SKM-1 treated with dmso at 0.1 percent for 144 hours (cell line): ENCODE results near the gene IGF2BP3.
"Not testable (repeated sequence)": the region's sequence is repeated elsewhere in the genome, so short reads cannot be mapped to it uniquely, and the experiment has no call there.

ENCODE experiments used
- DNase-seq: peaks from one replicate; lab custom pipeline; 2025; ENCODE audit not compliant: unreplicated experiment; lab: John Stamatoyannopoulos, UW

Gene IGF2BP3

DNA sequence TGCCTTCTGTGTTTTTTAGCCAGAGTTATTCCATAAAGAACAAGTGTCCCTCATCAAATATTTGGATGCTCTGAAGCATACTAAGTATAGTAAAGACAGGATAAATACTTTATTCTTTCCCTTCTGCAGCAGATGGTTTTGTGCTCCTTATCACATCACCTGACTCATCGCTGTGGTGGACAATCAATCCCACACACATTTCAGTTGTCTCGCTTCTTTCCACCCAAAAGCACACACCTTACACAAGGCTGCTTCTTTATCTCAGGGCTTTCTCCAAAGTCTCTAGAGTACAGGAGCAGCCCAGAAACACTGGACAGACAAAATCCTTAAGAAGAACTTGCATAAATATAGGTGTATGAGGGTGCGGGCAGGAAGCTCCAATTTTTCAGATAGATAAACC, 43.4 kb downstream of the IGF2BP3 start:
- no peak for DNase-seq

DNA sequence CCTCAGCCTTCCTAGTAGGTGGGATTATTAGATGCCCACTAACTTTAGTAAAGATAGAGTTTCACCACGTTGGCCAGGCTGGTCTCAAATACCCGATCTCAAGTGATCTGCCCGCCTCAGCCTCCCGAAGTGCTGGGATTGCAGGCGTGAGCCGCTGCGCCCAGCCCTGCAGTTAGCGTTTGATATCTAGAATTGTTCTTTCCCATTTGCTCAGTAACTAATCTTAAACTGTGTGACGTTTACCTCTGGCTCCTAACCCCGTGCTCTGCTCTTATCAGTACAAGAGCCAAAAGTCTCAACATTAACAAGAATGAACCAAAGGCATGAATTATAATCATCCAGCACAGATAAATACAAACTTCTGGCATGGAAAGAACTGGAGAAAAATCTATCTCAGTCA, 47.4 kb downstream of the IGF2BP3 start:
- DNase-seq: no peak

DNA sequence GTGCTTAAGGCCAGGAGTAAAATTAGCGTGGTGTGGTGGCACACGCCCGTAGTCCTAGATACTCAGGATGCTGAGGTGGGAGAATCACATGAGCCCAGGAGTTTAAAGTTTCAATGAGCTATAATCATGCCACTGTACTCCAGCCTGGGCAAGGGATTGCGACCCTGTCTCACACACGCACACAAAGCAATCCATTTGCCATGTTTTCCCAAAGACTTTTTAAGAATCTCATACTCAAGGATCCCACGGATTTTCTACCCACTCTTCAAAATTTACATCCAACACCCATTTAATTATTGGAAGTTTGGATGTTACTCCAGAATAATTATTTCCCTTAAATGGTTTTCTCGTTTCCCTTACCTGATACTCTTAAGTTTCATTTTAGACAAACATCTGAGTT, 47.9 kb downstream of the IGF2BP3 start:
- DNase-seq: no peak

DNA sequence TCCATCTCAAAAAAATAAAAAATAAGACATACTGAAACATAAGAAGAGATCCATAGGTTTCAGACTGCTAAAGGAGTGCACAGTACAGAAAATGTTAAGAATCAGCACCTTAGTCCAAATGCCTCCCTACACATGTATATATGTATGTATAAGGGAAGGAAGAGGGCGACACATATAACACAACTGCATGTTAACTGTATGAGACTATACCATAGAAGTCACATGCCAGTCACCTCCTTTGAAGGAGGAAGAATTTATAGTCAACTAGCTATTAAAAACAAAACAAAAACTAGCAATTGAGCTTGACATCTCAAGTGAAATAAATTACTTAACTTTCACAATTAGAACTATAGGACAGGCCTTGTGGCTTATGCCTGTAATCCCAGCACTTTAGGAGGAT, 50.4 kb downstream of the IGF2BP3 start:
- no peak for DNase-seq

DNA sequence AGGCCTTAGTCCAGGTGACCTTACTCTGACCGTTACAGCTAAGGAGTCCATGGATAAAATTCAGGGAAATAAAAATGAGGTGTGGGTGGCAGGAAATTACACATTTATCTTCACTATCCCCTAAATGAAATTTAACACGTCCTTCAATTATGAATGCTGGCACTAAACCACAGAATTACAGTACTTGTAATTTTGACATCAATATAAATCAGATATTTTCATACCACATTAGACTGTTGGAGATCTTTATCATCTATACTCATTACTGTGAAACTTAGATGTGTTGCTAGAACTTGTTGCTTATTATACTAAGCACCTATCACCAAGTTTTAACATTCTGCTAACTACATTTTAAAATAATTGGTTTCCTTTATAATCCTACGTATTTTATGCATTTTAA, 51.1 kb downstream of the IGF2BP3 start:
- no peak for DNase-seq

DNA sequence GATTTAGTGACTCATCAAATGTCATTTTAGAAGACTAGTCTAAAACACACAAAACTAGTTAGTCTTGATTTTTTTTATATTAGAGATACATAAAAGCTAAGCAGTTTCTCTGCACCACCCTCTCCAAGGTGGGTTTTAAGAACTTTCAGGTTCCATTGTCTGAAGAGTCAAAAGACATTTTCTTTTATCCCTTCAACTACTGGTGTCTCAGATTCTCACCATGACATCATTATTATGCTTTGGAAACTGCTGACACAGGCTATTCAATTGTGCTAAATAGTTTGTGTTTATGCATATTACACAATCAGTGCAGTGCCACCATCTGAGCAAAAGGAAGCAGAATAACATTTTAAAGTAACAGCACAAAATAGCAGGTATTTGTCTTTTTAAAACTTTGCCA, 52.2 kb downstream of the IGF2BP3 start:
- DNase-seq: no peak

DNA sequence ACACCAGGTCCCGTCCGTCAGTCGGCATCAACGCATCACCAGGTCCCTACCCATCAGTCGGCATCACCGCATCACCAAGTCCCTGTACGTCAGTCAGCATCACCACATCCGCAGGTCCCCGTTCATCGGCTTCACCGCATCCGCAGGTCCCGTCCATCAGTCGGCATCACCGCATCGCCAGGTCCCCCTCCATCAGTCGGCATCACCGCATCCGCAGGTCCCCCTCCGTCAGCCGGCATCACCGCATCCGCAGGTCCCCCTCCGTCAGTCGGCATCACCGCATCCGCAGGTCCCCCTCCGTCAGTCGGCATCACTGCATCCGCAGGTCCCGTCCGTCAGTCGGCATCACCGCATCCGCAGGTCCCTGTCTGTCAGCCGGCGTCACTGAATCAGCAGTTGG, 55.1 kb downstream of the IGF2BP3 start:
- no peak for DNase-seq

DNA sequence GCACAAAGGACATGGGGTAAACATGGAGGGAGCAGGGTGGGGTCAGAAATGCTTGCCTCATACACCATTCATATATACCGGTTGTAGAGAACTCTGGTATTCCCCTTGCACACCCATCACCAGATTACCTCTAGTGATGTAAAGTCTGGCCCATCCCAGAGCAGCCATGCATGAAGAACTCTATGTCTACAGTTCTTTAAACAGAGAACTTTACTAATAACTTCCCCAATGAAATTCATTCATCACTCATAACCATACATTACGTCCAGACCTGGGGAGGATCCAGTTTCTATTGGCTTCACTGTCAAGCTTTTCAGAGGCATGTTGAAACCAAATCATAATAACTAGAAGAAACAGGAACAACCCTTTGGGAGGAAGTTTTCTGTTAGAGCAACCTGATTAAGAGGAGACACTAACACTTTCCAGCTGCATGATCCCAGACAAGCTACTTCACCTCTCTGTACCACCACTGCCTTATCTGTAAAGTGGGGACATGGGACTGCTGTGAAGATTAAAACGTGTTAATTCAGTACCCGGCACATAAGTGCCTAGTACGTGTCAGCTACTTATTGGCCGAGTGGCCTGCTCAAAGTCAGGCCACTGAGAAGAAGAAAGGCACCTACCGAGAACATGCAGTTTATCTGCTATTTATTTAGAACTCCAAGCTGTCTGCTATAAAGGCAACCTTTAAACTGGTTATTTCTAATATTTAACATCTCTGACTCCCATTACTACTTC, 59.7 kb downstream of the IGF2BP3 start:
- DNase-seq: peak; percentile 46

DNA sequence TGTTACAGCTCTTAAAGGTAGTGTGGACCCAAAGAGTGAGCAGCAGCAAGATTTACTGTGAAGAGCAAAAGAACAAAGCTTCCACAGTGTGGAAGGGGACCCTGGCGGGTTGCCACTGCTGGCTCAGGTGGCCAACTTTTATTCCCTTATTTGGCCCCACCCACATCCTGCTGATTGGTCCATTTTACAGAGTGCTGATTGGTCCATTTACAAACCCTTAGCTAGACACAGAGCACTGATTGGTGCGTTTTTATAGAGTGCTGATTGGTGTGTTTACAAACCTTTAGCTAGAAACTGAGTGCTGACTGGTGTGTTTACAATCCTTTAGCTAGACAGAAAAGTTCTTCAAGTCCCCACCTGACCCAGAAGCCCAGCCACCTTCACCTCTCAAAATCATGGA, 63.7 kb downstream of the IGF2BP3 start:
- DNase-seq: not testable (repeated sequence)

DNA sequence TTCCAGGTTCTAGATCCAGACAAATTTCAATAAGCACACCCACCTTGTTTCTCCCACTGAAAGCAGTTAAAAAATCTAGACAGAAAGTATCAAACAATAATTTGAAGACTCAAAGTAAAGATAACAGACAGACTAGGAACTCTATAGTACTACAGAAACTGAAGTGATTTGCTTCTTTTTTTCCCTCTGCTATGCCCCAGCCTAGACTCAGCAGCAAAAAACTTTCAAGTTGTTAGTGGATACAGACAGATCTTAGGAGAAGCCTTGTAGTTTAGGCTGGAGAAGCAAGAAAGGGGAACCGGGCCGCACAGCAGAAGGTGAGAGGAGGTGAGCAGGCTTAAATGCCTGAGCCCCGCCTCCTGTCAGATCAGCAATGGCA, 65.1 kb downstream of the IGF2BP3 start:
- DNase-seq: no peak

DNA sequence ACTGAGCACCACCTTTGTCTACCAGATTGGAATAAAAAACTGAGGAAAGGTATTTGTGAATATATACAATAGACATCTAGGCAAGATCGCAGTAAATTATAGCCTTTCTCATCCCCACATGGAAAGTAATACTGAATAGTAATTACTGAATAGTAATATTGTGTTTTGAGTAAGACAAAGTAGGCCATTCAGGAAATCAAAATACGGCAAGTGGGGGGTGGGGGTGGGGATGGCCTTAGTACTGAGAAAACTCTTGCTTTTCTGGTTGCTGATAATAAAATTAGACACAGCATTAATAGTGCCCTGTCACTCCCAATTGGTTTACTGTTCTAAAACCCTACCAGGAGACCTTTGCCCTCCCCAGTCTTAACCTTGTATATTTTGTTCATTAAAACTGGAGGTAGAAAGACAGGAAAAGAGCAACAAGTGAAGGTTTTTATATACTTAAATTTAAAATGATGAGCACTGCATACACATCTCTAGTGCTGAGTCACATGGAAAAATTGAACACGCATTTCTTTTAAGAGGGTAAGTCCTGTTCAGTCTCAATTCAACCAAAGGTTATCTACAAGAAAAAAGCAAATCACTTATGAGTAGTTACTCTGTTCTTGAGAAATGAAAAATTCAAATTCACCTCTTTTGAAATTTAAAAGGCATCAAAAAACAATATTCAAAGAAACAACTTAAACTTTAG, 65.6 kb downstream of the IGF2BP3 start:
- no peak for DNase-seq

DNA sequence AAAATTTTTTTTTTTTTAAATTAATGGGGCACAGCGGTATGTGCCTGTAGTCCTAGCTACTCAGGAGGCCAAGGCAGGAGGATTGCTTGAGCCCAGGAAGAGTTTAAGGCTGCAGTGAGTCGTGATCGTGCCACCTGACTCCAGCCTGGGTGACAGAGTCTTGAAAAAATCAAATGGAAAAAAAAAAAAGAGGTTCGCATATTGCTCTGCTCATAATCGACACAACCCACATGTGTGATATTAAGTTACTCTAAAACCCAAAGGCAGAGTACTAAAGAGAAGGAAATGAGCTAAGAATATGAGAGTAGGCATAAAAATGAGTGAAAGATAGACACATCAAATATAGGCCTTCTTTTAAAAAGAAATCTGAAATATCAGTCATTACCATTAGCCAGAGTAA, 66.3 kb downstream of the IGF2BP3 start:
- no peak for DNase-seq

DNA sequence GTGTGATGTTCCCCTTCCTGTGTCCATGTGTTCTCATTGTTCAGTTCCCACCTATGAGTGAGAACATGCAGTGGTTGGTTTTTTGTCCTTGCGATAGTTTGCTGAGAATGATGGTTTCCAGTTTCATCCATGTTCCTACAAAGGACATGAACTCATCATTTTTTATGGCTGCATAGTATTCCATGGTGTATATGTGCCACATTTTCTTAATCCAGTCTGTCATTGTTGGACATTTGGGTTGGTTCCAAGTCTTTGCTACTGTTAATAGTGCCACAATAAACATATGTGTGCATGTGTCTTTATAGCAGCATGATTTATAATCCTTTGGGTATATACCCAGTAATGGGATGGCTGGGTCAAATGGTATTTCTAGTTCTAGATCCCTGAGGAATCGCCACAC, 72.2 kb downstream of the IGF2BP3 start:
- DNase-seq: not testable (repeated sequence)

DNA sequence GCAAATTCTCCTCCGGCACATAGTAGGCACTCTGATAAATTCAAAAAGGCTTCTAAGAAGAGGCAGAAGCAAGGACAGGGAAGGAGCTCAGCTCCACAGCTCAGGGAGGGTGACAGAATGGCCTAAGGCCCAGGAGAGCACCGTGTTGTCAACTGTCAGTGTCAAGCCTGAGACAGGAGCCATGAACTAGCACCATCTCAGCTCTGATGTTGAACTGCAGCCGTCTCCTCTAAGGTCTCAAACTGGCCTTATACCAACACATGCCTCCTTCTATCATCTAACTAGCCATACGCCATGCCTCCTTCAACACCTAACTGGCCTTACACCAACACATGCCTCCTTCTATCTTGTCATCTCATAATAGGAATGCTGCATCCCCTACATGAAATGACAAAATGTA, 73.0 kb downstream of the IGF2BP3 start:
- DNase-seq: no peak

DNA sequence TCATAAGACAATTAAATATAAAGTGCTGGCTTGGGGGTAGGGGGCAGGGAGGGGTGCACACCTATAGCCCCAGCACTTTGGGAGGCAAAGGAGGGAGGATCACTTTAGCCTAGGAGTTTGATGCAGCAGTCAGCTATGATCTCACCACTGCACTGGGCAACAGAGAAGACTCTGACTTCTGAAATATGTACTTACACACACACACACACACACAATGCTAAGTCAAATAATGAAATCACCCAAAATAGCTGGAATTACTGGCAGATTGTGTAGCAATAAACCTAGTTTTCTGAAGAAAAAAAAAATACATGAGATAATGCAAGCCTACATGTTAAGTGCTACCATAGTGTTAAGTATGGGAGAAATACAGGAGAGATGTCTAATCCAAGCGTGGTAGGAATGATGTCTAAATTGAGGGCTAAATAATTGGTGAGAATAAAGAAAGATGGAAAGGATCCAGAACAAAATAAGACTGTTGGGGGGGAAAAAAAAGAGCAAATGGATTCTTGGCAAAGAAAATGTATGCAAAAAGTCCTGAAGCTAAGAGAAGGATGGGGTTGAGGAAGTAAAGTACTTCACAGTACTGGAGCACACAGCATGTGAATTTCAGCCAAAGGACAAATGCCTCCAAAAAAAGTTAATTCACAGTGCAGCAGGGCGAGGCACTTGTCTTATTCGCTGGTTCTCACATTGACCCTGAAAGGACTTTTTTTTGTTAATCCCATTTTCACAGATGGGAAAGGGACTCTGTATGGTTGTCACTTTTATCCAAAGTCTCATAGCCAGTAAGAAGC, 73.9 kb downstream of the IGF2BP3 start:
- DNase-seq: no peak

DNA sequence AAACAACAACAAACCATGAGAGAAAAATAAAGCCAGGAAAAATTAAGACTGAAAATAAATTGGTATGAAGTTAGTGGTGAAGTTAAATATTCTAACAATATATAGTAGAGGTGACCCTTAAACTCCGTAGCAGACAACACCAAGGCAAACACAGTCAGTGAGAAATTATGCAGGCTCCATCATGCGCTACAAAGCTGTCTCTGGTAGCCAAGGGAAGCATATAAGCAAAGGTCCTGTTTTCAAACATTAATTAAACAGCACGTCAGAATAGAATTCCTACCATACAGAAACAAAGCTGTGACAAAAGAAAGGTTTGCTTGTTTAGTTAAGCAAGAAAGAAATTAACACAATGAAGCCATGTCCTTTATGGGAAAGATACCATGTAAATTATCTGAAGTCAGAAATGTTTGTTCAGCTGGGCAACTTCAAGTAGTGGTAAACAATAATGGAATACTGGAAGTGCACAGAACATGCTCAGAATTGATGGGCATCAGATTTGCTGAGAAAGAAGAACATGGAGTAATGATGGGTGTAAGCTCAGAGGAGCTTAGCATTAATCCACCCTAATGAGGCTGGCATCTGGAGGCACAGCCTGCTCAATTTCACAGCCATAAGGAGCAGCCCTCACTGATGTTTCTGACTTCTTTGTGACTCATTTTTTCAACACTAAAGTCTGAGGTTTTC, 75.7 kb downstream of the IGF2BP3 start:
- DNase-seq: no peak

DNA sequence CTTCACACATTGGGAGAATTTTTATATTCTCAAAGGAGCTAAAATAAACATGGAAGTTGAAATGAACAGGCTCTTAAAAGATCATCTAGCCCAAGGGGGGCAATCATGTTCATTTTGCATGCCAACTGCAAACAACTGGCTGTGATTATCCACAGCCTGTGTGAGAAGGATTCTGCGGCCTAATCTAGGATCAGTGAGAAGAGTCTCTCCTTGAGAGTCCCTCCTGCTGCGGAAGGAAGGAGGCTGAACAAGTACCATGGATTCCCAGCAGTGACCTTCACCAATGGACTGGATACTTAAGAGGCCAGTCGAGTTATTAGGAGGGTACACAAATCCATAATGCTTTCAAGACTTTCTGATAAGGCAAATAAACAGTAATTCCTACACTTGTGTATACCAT, 76.7 kb downstream of the IGF2BP3 start:
- DNase-seq: no peak

DNA sequence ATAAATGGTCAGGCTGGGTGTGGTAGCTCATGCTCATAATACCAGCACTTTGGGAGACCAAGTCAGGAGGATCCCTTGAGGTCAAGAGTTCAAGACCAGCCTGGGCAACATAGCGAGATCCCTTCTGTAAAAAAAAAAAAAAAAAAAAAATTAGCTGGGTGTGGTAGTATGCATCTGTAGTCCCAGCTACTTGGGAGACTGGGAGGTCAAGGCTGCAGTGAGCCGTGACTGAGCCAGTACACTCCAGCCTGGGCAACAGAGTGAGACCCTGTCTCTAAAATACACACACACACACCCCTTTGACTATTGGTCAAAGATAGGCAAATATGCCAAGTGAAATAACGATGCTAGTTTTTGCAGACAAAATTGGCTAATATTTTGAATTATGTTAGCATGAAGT, 80.6 kb downstream of the IGF2BP3 start:
- DNase-seq: no peak

DNA sequence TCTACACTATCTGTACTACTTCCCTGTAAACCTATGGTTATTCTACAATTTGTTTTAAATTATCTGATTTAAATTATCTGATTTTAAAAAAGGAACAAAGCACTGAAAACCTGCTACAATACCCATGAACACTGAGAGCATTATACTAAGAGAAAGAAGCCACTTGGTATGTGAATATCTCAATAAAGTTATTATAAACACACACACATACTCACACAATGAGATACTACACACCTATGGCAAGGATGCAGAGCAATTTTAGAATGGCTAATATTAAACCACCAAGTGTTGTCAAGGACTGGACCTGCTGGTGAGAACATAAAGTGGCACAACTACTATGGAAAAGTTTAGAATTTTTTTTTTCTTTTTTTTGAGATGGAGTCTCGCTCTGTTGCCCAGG, 82.7 kb downstream of the IGF2BP3 start:
- no peak for DNase-seq

DNA sequence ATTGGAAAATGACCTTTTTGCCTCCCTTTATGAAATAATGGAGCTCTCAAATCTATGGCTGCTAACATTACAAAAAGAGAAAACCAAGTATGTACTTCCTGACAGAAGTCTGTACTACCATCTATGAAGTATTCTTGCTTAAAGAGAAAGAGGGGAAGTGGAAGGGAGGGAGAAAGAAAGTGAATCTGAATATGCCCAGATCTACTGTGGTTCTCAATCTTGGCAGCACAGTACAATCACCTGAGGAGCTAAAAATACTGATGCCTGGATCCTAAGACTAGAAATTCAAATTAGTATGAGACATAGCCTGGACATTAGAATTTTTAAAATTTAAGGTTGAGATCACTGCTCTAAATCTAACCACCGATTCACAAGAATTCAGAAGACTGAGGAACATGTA, 85.2 kb downstream of the IGF2BP3 start:
- DNase-seq: no peak

DNA sequence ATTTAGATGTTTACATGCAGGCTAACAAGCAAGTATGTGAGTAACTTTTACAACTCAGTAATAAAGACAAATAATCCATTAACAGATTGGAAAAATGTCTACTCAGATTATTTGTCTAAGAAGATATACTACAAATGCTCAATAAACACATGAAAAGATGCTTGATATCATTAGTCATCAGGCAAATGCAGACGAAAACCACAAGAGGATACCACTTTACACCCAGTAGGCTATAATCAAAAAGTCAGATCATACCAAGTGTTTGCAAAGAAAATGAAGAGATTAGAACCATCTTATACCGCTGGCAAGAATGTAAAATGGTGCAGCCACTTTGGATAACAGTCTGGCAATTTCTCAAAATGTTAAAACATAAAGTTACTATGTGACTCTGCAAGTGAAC, 87.1 kb downstream of the IGF2BP3 start:
- DNase-seq: no peak

DNA sequence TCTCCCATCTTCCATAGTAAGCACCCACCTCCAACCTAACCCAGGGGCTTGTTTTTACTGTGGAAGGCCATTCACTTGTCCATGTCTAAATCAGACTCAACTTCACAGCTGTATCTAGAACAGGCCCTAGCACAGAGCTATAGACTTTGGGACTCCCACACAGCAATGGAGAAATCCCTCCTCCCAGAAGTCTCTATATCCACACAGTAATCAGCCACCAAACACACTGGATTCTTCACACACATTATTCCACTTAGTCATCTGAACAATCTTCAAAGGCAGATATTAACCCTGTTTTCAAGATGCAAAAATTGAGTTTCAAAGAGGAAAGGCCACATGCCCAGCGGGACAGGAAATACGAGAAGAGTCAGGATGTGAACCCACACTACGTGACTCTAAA, 89.3 kb downstream of the IGF2BP3 start:
- no peak for DNase-seq
